ENCODE data around the gene RWDD2A. TPM values are rescaled to one million over a fixed set of nuclear protein-coding genes. Genes with fewer than 3 reads are reported as not detected.

The RWDD2A gene
- total RNA-seq, result 1 to 10 TPM; 1.1 to 2.2 (median 1.7) TPM

- WGBS, 2 donors, result 1% methylated on average over 43 to 70 of the region's 88 CpGs
- no peak for TF ChIP-seq CTCF (IDR thresholded peaks at IDR 0.05)
- no peak for TF ChIP-seq POLR2A (IDR thresholded peaks at IDR 0.05)
- peak; percentile 87 to 98 for DNase-seq (ENCODE audit: low spot score in 2 of 2)
- H3K4me3 ChIP-seq (ENCODE audit: low read depth, poor library complexity, severe bottlenecking), result peak within 1 kb of the TSS; percentile 82
- intact Hi-C loops (cut with DNase I; ENCODE audit: low total_unique reads), result no loop called here
Observed at GRCh38 chr6:83192871-83193746, at the start of gene RWDD2A, which contains the start of gene PGM3. Gene RWDD2A (plus strand): TSS chr6:83193357. CDS start chr6:83194452, 1,095 bp downstream. Gene PGM3 (minus strand): TSS chr6:83193265. CDS start chr6:83191012, 2,253 bp downstream.

GRCh38 chr6:83151114-83151513 is 42.0 kb upstream of the RWDD2A start:
- intact Hi-C loops (cut with DNase I; ENCODE audit: low total_unique reads), result no loop called here
- TF ChIP-seq CTCF (IDR thresholded peaks at IDR 0.05) (no peak), POLR2A (IDR thresholded peaks at IDR 0.05) (no peak)
- no peak for DNase-seq (ENCODE audit: low spot score in 2 of 2)
- no peak overlapping the region for H3K4me3 ChIP-seq (ENCODE audit: low read depth, poor library complexity, severe bottlenecking)
- WGBS, 2 donors, result 93 to 94% methylated on average over 2 of the region's 2 CpGs

GRCh38 chr6:83152913-83153312 is 40.2 kb upstream of the RWDD2A start:
- intact Hi-C loops (cut with DNase I; ENCODE audit: low total_unique reads), result no loop called here
- H3K4me3 ChIP-seq (ENCODE audit: low read depth, poor library complexity, severe bottlenecking), result no peak overlapping the region
- WGBS, 2 donors, result 86 to 92% methylated on average over 1 of the region's 1 CpG
- DNase-seq (ENCODE audit: low spot score in 2 of 2), result no peak
- TF ChIP-seq POLR2A (IDR thresholded peaks at IDR 0.05) (no peak), CTCF (IDR thresholded peaks at IDR 0.05) (no peak)

GRCh38 chr6:83153883-83154521 is 39.2 kb upstream of the RWDD2A start:
- 84 to 91% methylated on average over 4 of the region's 4 CpGs for WGBS, 2 donors

GRCh38 chr6:83155794-83156193 is 37.4 kb upstream of the RWDD2A start:
- H3K4me3 ChIP-seq (ENCODE audit: low read depth, poor library complexity, severe bottlenecking), result no peak overlapping the region
- 79 to 82% methylated on average over 2 of the region's 2 CpGs for WGBS, 2 donors
- intact Hi-C loops (cut with DNase I; ENCODE audit: low total_unique reads), result no loop called here
- DNase-seq (ENCODE audit: low spot score in 2 of 2), result no peak
- TF ChIP-seq POLR2A (IDR thresholded peaks at IDR 0.05) (no peak), CTCF (IDR thresholded peaks at IDR 0.05) (no peak)

More at GRCh38 chr6:83153883-83154521, 39.2 kb upstream of the RWDD2A start:
- DNase-seq (ENCODE audit: low spot score in 2 of 2), result no peak
- intact Hi-C loops (cut with DNase I; ENCODE audit: low total_unique reads), result no loop called here
- TF ChIP-seq CTCF (IDR thresholded peaks at IDR 0.05) (no peak), POLR2A (IDR thresholded peaks at IDR 0.05) (no peak)
- H3K4me3 ChIP-seq (ENCODE audit: low read depth, poor library complexity, severe bottlenecking), result no peak overlapping the region

Data from lower leg skin (tissue), 4 donors.